Osteoblast (primary cell): ENCODE results near the gene ADAMTSL2. TPM values are rescaled to one million over a fixed set of nuclear protein-coding genes. Genes with fewer than 3 reads are reported as not detected.

Experiments used
- DNase-seq: peaks from one replicate; pipeline ENCODE4 v3.0.0; 2011; ENCODE audit warnings: low spot score, mixed read lengths; ENCODE audit not compliant: insufficient read length; ENCODE audit errors: missing footprints
- H2AFZ ChIP-seq: 2 replicates; pipeline ENCODE4 v1.6.0; 2011; ENCODE audit warnings: mild to moderate bottlenecking, low read length
- H3K27ac ChIP-seq: 2 replicates; pipeline ENCODE4 v1.5.1; 2011; ENCODE audit warnings: mild to moderate bottlenecking, low read depth, low read length, moderate library complexity
- H3K27me3 ChIP-seq: 2 replicates; pipeline ENCODE4 v1.6.0; 2012; ENCODE audit warnings: mild to moderate bottlenecking, control low read depth, inconsistent platforms, low read length, moderate library complexity; ENCODE audit not compliant: insufficient read depth
- H3K36me3 ChIP-seq: 2 replicates; pipeline ENCODE4 v1.5.1; 2011; ENCODE audit warnings: mild to moderate bottlenecking, low read length, control low read depth, moderate library complexity; ENCODE audit not compliant: insufficient read depth
- H3K4me1 ChIP-seq: 2 replicates; pipeline ENCODE4 v1.5.1; 2011; ENCODE audit warnings: mild to moderate bottlenecking, low read length, control low read depth, moderate library complexity; ENCODE audit not compliant: insufficient read depth
- H3K4me2 ChIP-seq: 2 replicates; pipeline ENCODE4 v1.6.0; 2011; ENCODE audit warnings: mild to moderate bottlenecking, low read length; ENCODE audit not compliant: insufficient read depth
- H3K4me3 ChIP-seq: fragments of 200-600 bp; sonication (generic); 3 replicates; pipeline ENCODE4 v1.5.1; 2012; ENCODE audit warnings: mild to moderate bottlenecking, low read length, inconsistent platforms; ENCODE audit not compliant: insufficient read depth
- H3K79me2 ChIP-seq: 2 replicates; pipeline ENCODE4 v1.6.0; 2012; ENCODE audit warnings: mild to moderate bottlenecking, low read length, control low read depth, inconsistent platforms; ENCODE audit not compliant: insufficient read depth
- H3K9me3 ChIP-seq: 2 replicates; pipeline ENCODE4 v1.5.1; 2011; ENCODE audit warnings: low read depth, low read length, control low read depth
- H4K20me1 ChIP-seq: 2 replicates; pipeline ENCODE4 v1.6.0; 2012; ENCODE audit warnings: mild to moderate bottlenecking, low read length, control low read depth; ENCODE audit not compliant: insufficient read depth
- total RNA-seq: library from RNA; depleted of rRNA; stranded (reverse); fragments of >200 nt; gene quantifications from 2 replicates; pipeline ENCODE4 v1.2.3, GENCODE V29; 2012
- TF ChIP-seq, protein P1 (sequence below): IDR thresholded peaks from 2 replicates; pipeline ENCODE4 v1.5.1; 2011; ENCODE audit warnings: mild to moderate bottlenecking, low read depth, low read length, moderate library complexity; ENCODE audit errors: extremely low read depth

Gene ADAMTSL2
- total RNA-seq, 1 donor = under 0.01 TPM

GRCh38 chr9:133604856-133605255, 70.4 kb downstream of the ADAMTSL2 start:
- Histone ChIP-seq H3K27ac (no peak overlapping the region), H3K27me3 (peaks cover 34% of the 10 kb centered on the region), H3K9me3 (no peaks in the 10 kb centered on the region), H3K4me1 (no peaks in the 10 kb centered on the region), H4K20me1 (peaks cover 2% of the 10 kb centered on the region), H3K4me3 (no peak overlapping the region), H3K4me2 (no peak overlapping the region), H3K36me3 (no peaks in the 10 kb centered on the region), H2AFZ (no peak overlapping the region), H3K79me2 (no peaks in the 10 kb centered on the region)
- peak; percentile 78 for DNase-seq
- TF ChIP-seq, protein P1, sequence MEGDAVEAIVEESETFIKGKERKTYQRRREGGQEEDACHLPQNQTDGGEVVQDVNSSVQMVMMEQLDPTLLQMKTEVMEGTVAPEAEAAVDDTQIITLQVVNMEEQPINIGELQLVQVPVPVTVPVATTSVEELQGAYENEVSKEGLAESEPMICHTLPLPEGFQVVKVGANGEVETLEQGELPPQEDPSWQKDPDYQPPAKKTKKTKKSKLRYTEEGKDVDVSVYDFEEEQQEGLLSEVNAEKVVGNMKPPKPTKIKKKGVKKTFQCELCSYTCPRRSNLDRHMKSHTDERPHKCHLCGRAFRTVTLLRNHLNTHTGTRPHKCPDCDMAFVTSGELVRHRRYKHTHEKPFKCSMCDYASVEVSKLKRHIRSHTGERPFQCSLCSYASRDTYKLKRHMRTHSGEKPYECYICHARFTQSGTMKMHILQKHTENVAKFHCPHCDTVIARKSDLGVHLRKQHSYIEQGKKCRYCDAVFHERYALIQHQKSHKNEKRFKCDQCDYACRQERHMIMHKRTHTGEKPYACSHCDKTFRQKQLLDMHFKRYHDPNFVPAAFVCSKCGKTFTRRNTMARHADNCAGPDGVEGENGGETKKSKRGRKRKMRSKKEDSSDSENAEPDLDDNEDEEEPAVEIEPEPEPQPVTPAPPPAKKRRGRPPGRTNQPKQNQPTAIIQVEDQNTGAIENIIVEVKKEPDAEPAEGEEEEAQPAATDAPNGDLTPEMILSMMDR = no peak

DNA sequence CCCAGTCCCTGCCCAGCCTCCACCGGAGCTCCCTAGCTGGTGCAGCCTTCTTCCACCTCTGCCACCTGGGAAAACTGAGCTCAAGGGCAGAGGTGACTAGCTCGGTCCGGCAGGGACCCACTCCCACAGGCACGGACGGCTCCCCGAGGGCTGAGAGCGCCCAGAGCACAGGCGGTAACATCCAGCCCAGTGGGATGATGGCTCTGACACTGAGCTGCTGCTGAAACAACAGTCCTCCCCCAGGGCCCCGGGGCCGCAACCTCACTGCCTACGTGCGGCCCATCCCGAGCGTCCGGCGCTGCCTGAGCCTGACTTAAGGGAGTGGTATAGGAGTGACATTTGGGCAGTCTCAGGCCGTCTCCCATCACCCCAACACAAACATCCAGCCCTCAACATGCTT, 70.9 kb downstream of the ADAMTSL2 start:
- no peak overlapping the region for H2AFZ ChIP-seq
- no peaks in the 10 kb centered on the region for H3K36me3 ChIP-seq
- H3K4me1 ChIP-seq = no peaks in the 10 kb centered on the region
- H3K9me3 ChIP-seq = no peaks in the 10 kb centered on the region
- no peak overlapping the region for H3K4me3 ChIP-seq
- H3K27ac ChIP-seq = no peak overlapping the region
- peaks cover 2% of the 10 kb centered on the region for H4K20me1 ChIP-seq
- H3K27me3 ChIP-seq = peaks cover 36% of the 10 kb centered on the region
- no peak overlapping the region for H3K4me2 ChIP-seq
- TF ChIP-seq, protein P1 = no peak
- H3K79me2 ChIP-seq = no peaks in the 10 kb centered on the region
- peak; percentile 43 for DNase-seq

- no peaks in the 10 kb centered on the region for H3K9me3 ChIP-seq
- peak; percentile 58 for DNase-seq
- peaks cover 2% of the 10 kb centered on the region for H4K20me1 ChIP-seq
- TF ChIP-seq, protein P1 = no peak
- H3K4me2 ChIP-seq = no peak overlapping the region
- no peak overlapping the region for H3K4me3 ChIP-seq
- no peak overlapping the region for H2AFZ ChIP-seq
- H3K27me3 ChIP-seq = peaks cover 36% of the 10 kb centered on the region
- H3K79me2 ChIP-seq = no peaks in the 10 kb centered on the region
- no peaks in the 10 kb centered on the region for H3K36me3 ChIP-seq
- H3K27ac ChIP-seq = no peak overlapping the region
- no peaks in the 10 kb centered on the region for H3K4me1 ChIP-seq
Measured at GRCh38 chr9:133605856-133606707, 71.6 kb downstream of the ADAMTSL2 start.

- H2AFZ ChIP-seq = no peak overlapping the region
- H4K20me1 ChIP-seq = peaks cover 2% of the 10 kb centered on the region
- no peak overlapping the region for H3K4me3 ChIP-seq
- TF ChIP-seq, protein P1 = no peak
- no peaks in the 10 kb centered on the region for H3K36me3 ChIP-seq
- H3K9me3 ChIP-seq = no peaks in the 10 kb centered on the region
- peak; percentile 37 for DNase-seq
- no peaks in the 10 kb centered on the region for H3K4me1 ChIP-seq
- H3K4me2 ChIP-seq = no peak overlapping the region
- peaks cover 32% of the 10 kb centered on the region for H3K27me3 ChIP-seq
- no peak overlapping the region for H3K27ac ChIP-seq
- H3K79me2 ChIP-seq = no peaks in the 10 kb centered on the region
Measured at GRCh38 chr9:133606708-133607025, 72.2 kb downstream of the ADAMTSL2 start.
